ENCODE data around the gene ZNF33A. TPM values are rescaled to one million over a fixed set of nuclear protein-coding genes. Genes with fewer than 3 reads are reported as not detected.

Gene ZNF33A

DNA sequence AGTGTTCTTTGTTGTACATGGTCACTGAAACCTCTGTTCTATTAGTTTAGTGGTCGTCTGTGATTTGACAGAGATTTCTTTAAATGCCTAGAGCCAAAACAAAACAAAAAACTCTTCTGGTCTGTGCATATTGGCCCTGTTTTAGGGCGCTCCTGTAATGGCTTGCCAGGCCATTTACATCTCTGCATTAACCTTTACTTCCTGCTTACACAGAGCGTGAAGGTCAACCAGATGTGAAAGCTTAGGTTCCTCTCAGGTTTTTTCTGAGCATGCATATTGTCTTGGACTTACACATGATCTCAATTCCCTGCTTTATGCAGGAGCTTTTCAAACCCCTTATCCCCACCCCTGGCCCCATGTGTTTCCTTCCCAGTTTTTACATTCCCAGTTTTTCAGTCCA is 93.3 kb downstream of the ZNF33A start:
- Histone ChIP-seq H3K79me1 (ENCODE audit: low read depth, low read length) (no peaks in the 10 kb centered on the region), H3K14ac (ENCODE audit: low read length) (no peak overlapping the region), H2BK120ac (ENCODE audit: low read depth, low read length) (no peak overlapping the region), H3K4me3 (ENCODE audit: low read length in 2 of 2) (no peak overlapping the region), H2BK12ac (ENCODE audit: low read length) (no peak overlapping the region), H4K8ac (ENCODE audit: low read depth, low read length) (no peak overlapping the region), H3K36me3 (replicated peaks in 1 of 2; ENCODE audit: control insufficient read depth in 2 of 2, insufficient read depth in 2 of 2, low read length in 2 of 2) (peaks cover 4 to 45% of the 10 kb centered on the region in 2 donors), H3K9ac (ENCODE audit: low read depth, low read length, poor library complexity) (no peak overlapping the region), H3K4me2 (ENCODE audit: insufficient read depth, low read length, poor library complexity, severe bottlenecking) (no peak overlapping the region), H4K91ac (ENCODE audit: low read depth, low read length, poor library complexity) (no peak overlapping the region), H2BK5ac (ENCODE audit: low read length) (no peak overlapping the region), H2BK15ac (ENCODE audit: low read length) (no peak overlapping the region), H3K4ac (ENCODE audit: low read length) (no peak overlapping the region), H2AK5ac (ENCODE audit: low read depth, low read length) (no peak overlapping the region), H3K27ac (replicated peaks; ENCODE audit: low read length) (no peak overlapping the region), H3K9me3 (replicated peaks in 1 of 2; ENCODE audit: control insufficient read depth in 2 of 2, insufficient read depth in 1 of 2, low read depth in 1 of 2, low read length in 2 of 2) (peaks cover 8 to 48% of the 10 kb centered on the region in 2 donors), H3K18ac (ENCODE audit: low read length) (no peak overlapping the region), H3K27me3 (ENCODE audit: control insufficient read depth in 3 of 3, insufficient read depth in 3 of 3, low read depth in 1 of 3, low read length in 3 of 3) (no peaks in the 10 kb centered on the region), H2AFZ (ENCODE audit: low read length) (no peak overlapping the region), H3K23ac (ENCODE audit: low read depth, low read length, poor library complexity) (no peak overlapping the region), H3K4me1 (ENCODE audit: control insufficient read depth in 2 of 2, insufficient read depth in 1 of 2, low read depth in 1 of 2, low read length in 2 of 2) (no peaks in the 10 kb centered on the region)
- no CpG with 5 or more reads among the region's 3 CpGs for WGBS, 2 donors (ENCODE audit: extremely low coverage in 2 of 2, insufficient read length in 2 of 2, insufficient replicate concordance in 1 of 2)
- DNase-seq (ENCODE audit: low spot score) = no peak

DNA sequence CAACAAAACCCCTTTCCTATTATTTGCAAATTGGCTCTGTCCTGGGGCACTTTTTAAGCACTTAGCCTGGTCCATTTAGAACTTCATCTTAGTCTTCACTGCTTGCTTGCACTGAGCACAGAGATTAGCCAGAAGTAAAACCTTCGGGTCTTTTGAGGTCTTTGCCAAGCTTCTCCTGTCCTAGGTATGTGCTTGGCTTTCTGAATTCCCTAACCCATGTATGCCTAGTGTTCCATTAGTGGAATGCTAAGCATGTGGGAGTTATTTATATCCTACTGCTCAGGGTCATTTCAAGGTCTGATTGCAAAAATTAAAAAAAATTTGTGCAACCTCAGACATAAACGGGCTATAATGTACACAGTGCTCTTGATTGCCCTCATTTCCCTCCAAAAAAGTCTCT is 101.7 kb downstream of the ZNF33A start:
- Histone ChIP-seq H3K4me3 (ENCODE audit: low read length in 2 of 2) (no peak overlapping the region), H4K91ac (ENCODE audit: low read depth, low read length, poor library complexity) (no peak overlapping the region), H3K23ac (ENCODE audit: low read depth, low read length, poor library complexity) (no peak overlapping the region), H2BK5ac (ENCODE audit: low read length) (no peak overlapping the region), H3K18ac (ENCODE audit: low read length) (no peak overlapping the region), H3K36me3 (replicated peaks in 1 of 2; ENCODE audit: control insufficient read depth in 2 of 2, insufficient read depth in 2 of 2, low read length in 2 of 2) (peaks cover 7 to 39% of the 10 kb centered on the region in 2 donors), H3K14ac (ENCODE audit: low read length) (no peak overlapping the region), H4K8ac (ENCODE audit: low read depth, low read length) (no peak overlapping the region), H3K9me3 (replicated peaks in 1 of 2; ENCODE audit: control insufficient read depth in 2 of 2, insufficient read depth in 1 of 2, low read depth in 1 of 2, low read length in 2 of 2) (peaks cover 19 to 43% of the 10 kb centered on the region in 2 donors), H2BK12ac (ENCODE audit: low read length) (no peak overlapping the region), H3K27ac (replicated peaks; ENCODE audit: low read length) (no peak overlapping the region), H2AFZ (ENCODE audit: low read length) (no peak overlapping the region), H3K79me1 (ENCODE audit: low read depth, low read length) (no peaks in the 10 kb centered on the region), H3K4me1 (ENCODE audit: control insufficient read depth in 2 of 2, insufficient read depth in 1 of 2, low read depth in 1 of 2, low read length in 2 of 2) (no peaks in the 10 kb centered on the region), H3K4me2 (ENCODE audit: insufficient read depth, low read length, poor library complexity, severe bottlenecking) (no peak overlapping the region), H2BK15ac (ENCODE audit: low read length) (no peak overlapping the region), H3K9ac (ENCODE audit: low read depth, low read length, poor library complexity) (no peak overlapping the region), H2BK120ac (ENCODE audit: low read depth, low read length) (no peak overlapping the region), H2AK5ac (ENCODE audit: low read depth, low read length) (no peak overlapping the region), H3K27me3 (ENCODE audit: control insufficient read depth in 3 of 3, insufficient read depth in 3 of 3, low read depth in 1 of 3, low read length in 3 of 3) (no peaks in the 10 kb centered on the region), H3K4ac (ENCODE audit: low read length) (no peak overlapping the region)
- no peak for DNase-seq (ENCODE audit: low spot score)
- WGBS, 2 donors (ENCODE audit: extremely low coverage in 2 of 2, insufficient read length in 2 of 2, insufficient replicate concordance in 1 of 2) = no CpG with 5 or more reads among the region's 2 CpGs

Small RNA genes within 50 kb of the gene (small RNA-seq; reads per million reads assigned to genes)
- not detected for gene AL161931.1 (ENCODE audit: insufficient read depth)
- not detected for gene FXYD6P2 (ENCODE audit: insufficient read depth)
- not detected for gene RF00019 (ENCODE audit: insufficient read depth)
- gene RNU6-795P (ENCODE audit: insufficient read depth) = not detected
